ENCODE results near the gene ZP4.

- no peak for TF ChIP-seq CTCF (conservative IDR thresholded peaks at IDR 0.05)
- TF ChIP-seq ZFX (IDR thresholded peaks at IDR 0.05), result no peak
These were observed 27.5 kb downstream of the ZP4 start for GRCh38 chr1:237863234-237863633.

Data from C4-2B (cell line).